Ovary (tissue), 3 donors: ENCODE results near the gene FRZB.

Experiments used
- EP300 ChIP-seq: sonication (generic); formaldehyde crosslinking; IDR thresholded peaks from one replicate; pipeline ENCODE4 v1.6.1; 2017; ENCODE audit warnings: antibody characterized with exemption
- POLR2A ChIP-seq: fragments of 450-650 bp; IDR thresholded peaks from one replicate; pipeline ENCODE4 v1.6.1; 2017; ENCODE audit warnings: antibody characterized with exemption, mild to moderate bottlenecking, moderate library complexity
- TF ChIP-seq, protein P1 (sequence below), 3 donors: fragments of 450-650 bp in 2 of 3; fragments of 200-600 bp in 1 of 3; IDR thresholded peaks; one replicate each; pipeline versions ENCODE4 v1.5.1 to v1.8.0; 2016 to 2022; ENCODE audit warnings: antibody characterized with exemption in 3 of 3, mild to moderate bottlenecking in 1 of 3
- donor health status: DM: no; HTN: no; CAD: no.

DNA sequence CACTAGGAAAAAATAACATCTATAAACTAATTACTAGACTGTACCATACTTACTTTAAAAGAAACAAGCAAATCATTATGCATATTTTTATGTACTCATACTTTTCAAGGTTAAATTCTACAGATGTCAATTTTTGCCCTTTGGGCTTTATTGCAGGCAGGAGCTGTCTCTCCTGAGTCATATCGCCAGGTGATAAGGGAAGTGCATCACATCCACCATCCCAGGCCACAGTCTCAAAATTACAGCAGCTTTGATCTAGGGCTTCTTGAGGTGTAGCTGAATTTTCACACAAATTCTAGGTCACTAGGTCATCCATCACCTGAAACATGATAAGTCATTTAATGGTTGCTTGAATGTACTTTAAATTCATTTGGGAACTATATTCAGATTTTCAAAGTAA lies 38.4 kb upstream of the FRZB start:
- TF ChIP-seq, protein P1, sequence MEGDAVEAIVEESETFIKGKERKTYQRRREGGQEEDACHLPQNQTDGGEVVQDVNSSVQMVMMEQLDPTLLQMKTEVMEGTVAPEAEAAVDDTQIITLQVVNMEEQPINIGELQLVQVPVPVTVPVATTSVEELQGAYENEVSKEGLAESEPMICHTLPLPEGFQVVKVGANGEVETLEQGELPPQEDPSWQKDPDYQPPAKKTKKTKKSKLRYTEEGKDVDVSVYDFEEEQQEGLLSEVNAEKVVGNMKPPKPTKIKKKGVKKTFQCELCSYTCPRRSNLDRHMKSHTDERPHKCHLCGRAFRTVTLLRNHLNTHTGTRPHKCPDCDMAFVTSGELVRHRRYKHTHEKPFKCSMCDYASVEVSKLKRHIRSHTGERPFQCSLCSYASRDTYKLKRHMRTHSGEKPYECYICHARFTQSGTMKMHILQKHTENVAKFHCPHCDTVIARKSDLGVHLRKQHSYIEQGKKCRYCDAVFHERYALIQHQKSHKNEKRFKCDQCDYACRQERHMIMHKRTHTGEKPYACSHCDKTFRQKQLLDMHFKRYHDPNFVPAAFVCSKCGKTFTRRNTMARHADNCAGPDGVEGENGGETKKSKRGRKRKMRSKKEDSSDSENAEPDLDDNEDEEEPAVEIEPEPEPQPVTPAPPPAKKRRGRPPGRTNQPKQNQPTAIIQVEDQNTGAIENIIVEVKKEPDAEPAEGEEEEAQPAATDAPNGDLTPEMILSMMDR (IDR thresholded peaks at IDR 0.05) = no peak
- TF ChIP-seq POLR2A (no peak), EP300 (no peak)
